T-helper 2 cell (primary cell): ENCODE data around the gene SLC7A6OS.

ENCODE experiments used
- DNase-seq, 5 experiments: peaks; one replicate each; pipeline versions ENCODE4 v3.0.0 to v3.0.0-alpha.2; 2012 to 2022

The SLC7A6OS gene

DNA sequence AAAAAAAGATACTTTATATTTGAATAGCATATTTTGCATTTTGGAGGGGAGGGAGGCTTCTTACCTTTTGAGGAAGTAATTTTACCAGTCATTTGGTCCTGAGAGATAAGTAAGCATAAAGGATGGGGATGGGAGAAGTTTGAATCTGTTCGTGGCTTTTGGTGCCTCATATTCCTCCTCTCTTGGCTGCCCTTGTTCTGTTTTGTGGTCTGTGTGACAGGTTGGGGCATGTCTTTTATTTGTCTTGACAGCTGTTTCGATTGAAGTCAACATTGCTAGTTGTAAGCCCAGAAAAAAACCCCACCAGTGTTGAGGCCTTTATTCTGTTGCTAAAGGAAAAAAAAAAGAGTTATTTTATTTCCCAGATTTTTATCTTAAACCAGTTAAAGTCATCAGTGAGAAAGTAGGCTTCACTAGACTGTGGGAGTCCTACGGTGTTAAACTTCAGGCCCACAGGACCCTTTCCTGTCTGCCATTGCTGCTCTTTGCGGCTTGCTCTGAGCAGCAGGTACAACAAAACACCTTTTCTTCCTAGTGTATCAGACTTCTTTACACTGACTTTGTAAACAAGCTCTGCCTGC is 35.0 kb downstream of the SLC7A6OS start:
- peak in 3 of 5 experiments; percentile 39 to 84 (median 68) for DNase-seq

GRCh38 chr16:68274441-68274840 is 36.3 kb downstream of the SLC7A6OS start:
- DNase-seq, result no peak

GRCh38 chr16:68273896-68274295 is 36.9 kb downstream of the SLC7A6OS start:
- no peak for DNase-seq

DNA sequence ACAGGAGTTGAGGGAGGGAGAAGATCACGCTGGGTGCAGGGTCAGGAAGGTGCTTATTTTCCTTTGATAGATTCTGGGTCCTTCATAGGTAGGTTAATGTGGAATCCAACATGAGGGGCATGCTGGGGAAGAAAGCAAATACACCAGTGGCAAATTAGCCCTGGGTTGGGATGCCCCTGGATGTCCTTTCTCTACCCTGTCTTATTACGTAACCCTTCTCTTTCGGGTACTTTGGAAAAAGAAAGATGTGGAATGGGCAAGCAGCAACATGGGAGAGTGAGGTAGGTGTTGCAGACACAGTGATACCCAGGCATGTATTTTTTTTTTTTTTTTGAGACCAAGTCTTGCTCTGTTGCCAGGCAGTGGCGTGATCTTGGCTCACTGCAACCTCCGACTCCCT is 37.3 kb downstream of the SLC7A6OS start:
- DNase-seq, result no peak

DNA sequence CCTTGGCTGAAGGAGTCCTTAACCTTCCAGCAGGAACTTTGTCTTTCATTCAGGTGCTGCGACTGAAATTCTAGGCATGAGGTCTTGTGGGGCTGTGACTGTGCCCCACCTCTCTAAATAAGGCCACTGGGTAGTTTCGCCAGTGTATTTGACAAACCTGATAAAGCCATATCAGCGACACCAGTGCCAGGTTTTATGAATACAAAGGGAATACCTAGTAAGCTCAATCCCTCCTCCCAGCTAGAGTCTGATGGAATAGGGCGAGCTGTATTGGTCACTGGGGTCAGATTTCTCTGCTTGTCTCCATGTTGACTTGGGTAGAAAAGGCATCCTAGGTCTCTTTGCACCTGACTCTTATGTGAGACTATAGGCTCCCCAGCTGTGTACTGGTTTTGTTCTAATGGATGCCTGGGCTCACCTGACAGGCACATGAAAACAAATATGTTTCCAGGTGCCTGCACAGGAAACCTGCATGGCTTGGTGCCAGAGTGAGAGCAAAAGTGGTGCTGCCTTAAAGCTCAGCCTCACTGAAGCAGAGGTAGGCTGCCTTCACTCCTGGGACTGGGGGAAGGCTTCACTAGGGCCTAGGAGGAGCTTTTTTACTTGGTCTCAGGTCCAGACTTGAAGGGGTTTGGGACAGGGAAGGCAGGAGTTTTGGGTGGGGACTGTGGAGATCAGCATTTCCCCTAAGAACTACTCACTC is 38.1 kb downstream of the SLC7A6OS start:
- DNase-seq, result peak in 3 of 5 experiments; percentile 36 to 50 (median 41)

DNA sequence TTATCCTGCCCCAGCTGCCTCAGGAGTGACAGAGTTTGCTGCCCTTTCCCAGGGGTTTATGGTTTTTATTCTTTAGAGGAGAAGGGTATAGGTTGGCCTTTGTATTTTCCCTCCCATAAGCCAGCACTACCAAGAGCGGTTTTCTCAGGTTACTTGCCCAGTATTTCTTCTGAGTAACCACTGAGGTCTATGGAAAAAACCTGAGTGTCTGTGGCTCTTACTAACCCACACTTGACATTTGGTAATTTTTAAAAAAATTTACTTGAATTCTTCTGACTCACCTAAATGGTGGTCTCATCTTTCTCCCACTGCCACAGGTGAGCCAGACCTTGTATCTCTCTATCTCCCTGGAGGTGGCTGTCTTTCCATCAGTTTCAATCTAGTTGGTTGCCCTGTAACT is 40.4 kb downstream of the SLC7A6OS start:
- peak in 1 of 5 experiments; percentile 24 for DNase-seq

DNA sequence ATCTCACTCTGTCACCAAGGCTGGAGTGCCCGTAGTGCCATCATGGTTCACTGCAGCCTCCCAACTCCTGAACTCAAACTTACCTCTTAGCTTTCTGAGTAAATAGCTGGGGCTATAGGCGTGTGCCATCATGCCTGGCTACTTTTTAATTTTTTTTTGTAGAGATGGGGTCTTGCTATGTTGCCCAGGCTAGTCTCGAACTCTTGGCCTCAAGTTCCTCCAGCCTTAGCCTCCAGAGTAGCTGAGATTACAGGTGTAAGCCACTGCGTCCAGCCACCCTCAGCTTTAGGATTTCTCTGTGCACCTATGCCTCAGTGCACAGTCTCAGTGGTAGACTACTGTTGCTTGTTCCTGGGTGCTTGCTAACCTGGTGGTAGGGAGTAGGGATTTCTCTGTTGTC is 41.0 kb downstream of the SLC7A6OS start:
- DNase-seq, result no peak

- no peak for DNase-seq
These were observed 42.9 kb downstream of the SLC7A6OS start for GRCh38 chr16:68267612-68268405.

GRCh38 chr16:68265078-68265920 is 45.4 kb downstream of the SLC7A6OS start:
- DNase-seq, result peak in 4 of 5 experiments; percentile 25 to 55 (median 42)

DNA sequence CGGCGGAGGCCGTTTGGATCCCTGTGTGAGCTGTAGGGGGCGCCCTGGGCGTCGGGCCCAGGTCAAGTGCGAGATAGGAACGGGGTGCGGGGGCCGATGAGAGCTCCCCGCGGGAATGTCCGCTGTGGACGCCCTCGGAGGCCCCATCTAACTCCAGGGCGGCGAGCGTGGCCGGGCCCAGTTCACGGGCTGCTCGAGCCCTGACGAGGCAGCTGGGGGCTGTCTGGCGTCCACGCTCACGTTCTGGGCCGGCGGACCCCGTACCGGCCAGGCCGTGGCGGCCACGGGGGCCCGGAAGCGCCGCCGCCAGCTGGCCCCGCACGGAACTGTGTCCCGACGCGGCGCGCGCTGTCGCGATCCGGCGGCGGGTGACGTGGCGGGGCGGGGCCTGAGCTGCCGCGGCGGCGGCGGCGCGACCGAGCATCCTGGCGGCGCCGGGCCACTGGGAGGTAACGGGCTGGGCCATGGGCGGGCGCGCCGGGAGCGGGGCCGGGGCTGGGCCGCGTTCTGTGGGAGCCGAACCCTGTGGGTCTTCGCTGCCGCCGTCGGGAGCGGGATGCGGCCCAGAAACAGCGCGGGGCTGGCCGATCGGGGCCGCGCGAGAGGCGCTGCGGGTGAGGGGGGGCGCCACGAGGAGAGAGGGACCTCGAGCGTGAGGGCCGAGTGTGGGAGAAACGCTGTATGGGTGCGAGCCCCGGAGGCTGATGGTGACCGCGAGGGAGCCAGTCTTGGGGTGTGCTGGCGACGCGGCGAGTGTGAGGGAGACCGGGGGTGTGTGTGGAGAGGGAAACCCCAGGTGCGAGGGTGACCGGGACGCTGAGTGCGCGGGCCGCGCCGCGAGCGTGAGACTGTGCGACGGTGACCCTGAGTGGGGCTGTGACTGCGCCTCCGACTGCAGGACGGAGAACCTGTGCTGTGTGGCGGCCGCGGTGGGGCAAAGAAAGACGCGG is 46.3 kb downstream of the SLC7A6OS start, which contains the start of gene SLC7A6:
TSS of gene SLC7A6 (plus strand) at position 399 of the 950 bp plus-strand sequence. CDS start 10,201 bp downstream, outside the sequence.
- peak; percentile 74 to 84 (median 80) for DNase-seq

DNA sequence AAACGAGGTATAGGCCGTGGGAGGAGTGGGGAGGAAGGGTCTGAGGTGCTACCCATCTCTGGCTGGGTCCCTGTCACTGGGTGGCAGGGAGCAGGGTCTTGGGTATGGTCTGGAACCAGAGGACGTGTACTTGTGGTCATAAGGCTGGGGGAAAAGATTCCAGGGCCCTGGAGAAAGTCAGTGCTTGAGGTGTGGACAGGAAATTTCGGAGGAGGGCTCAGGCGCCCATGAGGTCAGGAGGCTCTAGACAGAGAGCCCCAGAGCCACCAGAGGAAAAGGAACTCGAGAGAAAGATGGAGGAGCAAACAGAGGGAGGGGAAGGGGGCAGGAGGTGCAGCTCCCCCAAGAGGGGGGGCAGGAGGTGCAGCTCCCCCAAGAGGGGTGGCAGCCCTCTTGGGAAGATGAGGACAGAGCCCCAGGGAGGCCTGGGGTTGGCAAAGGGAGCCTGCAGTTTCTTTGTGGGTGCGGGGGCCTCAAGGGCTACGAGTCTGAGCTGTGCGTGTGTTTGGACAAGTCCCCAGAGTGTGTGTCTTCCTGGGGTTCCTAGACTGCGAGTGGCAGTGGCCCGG is 47.1 kb downstream of the SLC7A6OS start:
- no peak for DNase-seq

DNA sequence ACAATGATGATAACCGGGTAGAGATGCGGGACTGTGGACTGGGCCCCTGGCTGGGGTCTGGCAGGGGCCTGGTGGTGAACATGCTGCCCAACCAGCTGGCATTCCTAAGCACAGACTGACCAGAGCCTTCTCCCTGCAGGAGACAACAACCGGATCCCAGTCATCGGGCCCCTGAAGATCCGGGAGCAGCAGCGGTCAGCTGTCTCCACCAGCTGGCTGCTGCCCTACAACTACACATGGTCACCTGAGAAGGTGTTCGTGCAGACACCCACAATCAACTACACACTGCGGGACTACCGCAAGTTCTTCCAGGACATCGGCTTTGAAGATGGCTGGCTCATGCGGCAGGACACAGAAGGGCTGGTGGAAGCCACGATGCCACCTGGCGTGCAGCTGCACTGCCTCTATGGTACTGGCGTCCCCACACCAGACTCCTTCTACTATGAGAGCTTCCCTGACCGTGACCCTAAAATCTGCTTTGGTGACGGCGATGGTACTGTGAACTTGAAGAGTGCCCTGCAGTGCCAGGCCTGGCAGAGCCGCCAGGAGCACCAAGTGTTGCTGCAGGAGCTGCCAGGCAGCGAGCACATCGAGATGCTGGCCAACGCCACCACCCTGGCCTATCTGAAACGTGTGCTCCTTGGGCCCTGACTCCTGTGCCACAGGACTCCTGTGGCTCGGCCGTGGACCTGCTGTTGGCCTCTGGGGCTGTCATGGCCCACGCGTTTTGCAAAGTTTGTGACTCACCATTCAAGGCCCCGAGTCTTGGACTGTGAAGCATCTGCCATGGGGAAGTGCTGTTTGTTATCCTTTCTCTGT is 51.5 kb downstream of the SLC7A6OS start:
- DNase-seq, result no peak

DNA sequence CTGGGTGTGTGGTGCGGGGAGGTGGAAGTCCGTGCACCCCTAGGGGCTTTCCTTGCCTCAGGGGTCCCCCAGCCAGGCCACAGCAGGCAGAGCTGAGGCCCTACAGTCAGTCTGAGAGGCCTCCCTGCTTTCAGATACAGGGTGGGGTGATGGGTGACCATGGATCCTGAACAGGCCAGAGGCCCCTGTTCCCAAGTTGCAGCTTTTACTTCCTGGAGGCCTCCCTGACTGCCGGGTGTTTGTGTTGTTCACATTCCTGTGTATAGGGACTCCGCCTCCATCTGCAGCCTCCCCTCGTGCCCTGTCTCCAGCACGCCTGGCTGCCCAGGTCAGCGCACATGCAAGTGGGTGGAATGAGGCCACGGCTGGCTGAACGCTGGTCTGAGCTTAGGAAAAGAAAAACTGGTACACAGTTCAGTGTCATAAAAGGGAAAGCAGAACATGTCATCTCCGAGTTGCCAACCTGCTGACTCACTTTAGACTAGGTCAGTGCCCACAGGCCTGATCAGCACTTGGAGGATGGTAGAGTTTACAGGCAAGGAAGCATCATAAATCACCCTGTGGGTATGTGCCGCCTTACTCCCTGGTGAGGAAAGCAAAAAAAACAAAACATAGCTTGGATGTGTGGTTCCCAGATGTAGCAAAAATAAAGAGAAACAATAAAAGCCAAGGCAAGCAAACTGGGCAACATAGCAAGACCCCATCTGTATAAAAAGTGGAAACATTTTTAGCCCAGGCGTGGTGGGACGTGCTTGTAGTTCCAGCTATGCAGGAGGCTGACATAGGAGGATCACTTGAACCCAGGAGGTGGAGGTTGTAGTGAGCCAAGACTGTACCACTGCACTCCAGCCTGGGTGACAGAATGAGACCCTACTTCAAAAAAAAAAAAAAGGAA is 52.6 kb downstream of the SLC7A6OS start:
- DNase-seq, result no peak

GRCh38 chr16:68257251-68257905 is 53.4 kb downstream of the SLC7A6OS start:
- no peak for DNase-seq

- no peak for DNase-seq
These were observed 55.0 kb downstream of the SLC7A6OS start for GRCh38 chr16:68255712-68256111.

DNA sequence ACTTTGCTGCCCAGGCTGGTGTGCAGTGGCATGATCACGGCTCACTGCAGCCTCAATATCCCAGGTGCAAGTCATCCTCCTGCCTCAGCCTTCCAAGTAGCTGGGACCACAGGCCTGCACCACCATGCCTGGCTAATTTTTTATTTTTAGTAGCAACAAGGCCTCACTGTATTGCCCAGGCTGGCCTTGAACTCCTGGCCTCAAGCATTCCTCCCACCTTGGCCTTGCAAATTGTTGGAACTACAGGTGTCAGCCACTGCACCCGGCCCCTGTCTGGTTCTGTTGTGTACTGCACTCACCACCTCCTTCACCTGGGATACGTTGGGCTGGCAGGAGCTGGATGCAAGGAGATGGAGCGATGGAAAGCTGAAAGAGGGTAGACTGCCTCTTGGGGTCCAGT is 57.0 kb downstream of the SLC7A6OS start:
- DNase-seq, result no peak

DNA sequence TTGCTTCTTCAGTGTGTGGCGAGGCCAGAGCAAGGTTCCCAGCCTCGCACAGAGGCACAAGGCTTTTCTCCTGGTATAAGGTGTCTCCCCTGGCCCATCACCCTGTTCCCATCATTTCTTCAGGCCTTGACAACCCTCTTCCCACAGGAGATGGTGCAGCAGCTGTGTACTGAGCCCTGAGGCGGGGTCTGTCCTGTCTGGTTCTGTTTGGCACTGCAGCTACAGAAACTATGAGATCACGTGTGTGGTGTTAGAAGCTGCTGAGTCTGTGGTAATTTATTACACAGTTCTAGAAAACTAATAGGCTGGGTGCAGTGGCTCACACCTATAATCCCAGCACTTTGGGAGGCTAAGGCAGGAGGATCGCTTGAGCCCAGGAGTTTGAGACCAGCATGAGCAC is 58.4 kb downstream of the SLC7A6OS start:
- DNase-seq, result no peak

DNA sequence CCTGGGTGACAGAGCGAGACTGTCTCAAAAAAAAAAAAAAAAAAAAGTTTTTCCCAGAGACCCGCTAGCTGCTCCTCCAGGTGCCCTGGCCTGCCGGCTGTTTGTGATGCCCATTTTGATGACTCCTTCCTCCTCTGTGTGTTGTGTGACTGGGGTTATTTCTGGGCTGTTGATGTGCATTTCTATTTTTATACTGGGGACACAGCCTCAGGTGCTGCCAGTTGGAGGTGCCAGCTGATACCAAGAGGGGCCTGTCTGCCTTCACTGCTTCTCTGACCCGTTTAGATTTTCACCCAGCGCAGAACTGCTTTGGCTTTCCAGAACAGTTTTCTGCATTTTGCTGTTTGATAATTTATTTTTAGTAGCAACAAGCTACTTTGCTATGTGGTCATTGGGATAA is 58.9 kb downstream of the SLC7A6OS start:
- no peak for DNase-seq

GRCh38 chr16:68250951-68251350 is 59.8 kb downstream of the SLC7A6OS start:
- no peak for DNase-seq
